ENCODE data around the gene CPM. TPM values are rescaled to one million over a fixed set of nuclear protein-coding genes. Genes with fewer than 3 reads are reported as not detected.
"Not testable (repeated sequence)": the region's sequence is repeated elsewhere in the genome, so short reads cannot be mapped to it uniquely, and the experiment has no call there.

Gene CPM
- polyA plus RNA-seq, 1 experiment, result 5.8 TPM

DNA sequence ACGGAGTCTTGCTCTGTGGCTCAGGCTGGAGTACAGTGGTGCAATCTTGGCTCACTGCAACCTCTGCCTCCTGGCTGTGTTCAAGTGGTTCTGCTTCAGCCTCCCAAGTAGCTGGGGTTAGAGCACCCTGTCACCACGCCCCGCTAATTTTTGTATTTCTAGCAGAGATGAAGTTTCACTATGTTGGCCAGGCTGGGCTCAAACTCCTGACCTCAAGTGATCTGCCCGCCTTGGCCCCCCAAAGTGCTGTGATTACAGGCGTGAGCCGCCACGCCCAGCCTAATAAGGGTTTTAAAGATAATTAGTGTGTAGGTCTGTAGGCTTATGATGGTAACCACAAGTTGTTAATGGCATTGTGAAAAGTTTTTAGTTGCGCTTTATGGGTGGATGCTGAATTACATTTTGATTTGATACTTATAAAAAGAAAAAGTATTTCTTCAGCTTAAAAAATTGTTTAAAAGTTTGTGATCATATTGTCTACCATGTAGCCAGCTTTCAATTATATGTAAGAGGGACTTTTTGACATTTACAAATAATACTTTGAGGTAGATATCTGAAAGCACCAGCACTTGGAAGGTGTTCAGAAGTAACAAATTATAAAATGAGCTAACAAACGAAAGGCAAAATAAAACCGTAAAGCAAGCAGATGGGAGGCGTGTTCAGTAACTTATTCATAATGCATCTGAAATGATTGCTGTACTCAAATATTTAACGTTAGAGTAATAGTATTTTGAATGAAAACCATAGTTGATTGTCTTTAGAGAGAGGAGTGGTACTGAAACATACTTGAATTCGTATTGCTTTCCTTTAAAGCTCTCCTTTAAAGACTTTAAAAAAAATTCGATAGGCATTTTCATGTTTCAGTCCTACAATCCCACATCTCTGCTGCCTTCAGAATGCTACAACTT, 87.9 kb downstream of the CPM start:
- ChIA-PET CTCF (interaction anchor here (0.6 to 1.4 kb wide), 2 partner anchors 15 to 16 kb away, joined by 3 to 5 read pairs; no protein-coding TSS in a partner anchor), POLR2A (no interaction called here)
- TF ChIP-seq, protein P1, sequence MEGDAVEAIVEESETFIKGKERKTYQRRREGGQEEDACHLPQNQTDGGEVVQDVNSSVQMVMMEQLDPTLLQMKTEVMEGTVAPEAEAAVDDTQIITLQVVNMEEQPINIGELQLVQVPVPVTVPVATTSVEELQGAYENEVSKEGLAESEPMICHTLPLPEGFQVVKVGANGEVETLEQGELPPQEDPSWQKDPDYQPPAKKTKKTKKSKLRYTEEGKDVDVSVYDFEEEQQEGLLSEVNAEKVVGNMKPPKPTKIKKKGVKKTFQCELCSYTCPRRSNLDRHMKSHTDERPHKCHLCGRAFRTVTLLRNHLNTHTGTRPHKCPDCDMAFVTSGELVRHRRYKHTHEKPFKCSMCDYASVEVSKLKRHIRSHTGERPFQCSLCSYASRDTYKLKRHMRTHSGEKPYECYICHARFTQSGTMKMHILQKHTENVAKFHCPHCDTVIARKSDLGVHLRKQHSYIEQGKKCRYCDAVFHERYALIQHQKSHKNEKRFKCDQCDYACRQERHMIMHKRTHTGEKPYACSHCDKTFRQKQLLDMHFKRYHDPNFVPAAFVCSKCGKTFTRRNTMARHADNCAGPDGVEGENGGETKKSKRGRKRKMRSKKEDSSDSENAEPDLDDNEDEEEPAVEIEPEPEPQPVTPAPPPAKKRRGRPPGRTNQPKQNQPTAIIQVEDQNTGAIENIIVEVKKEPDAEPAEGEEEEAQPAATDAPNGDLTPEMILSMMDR (IDR thresholded peaks at IDR 0.05; ENCODE audit: insufficient read depth, low read depth, low read length), result no peak
- no peak for DNase-seq (ENCODE audit: low read depth)
- H3K4me3 ChIP-seq (ENCODE audit: low read depth, low read length), result no peak overlapping the region
- no peaks in the 10 kb centered on the region for H3K27me3 ChIP-seq (ENCODE audit: control insufficient read depth, insufficient read depth, low read length)
- H3K36me3 ChIP-seq (ENCODE audit: control insufficient read depth, insufficient read depth, low read length), result peaks cover 9% of the 10 kb centered on the region

- CTCF ChIA-PET, result interaction anchor here (0.6 to 1.4 kb wide), 2 partner anchors 14 to 17 kb away, joined by 3 to 5 read pairs; no protein-coding TSS in a partner anchor
These were observed 88.6 kb downstream of the CPM start for GRCh38 chr12:68844318-68844745.

GRCh38 chr12:68842784-68843567, 90.0 kb downstream of the CPM start:
- POLR2A ChIA-PET, result no interaction called here
- Histone ChIP-seq H3K27me3 (ENCODE audit: control insufficient read depth, insufficient read depth, low read length) (no peaks in the 10 kb centered on the region), H3K4me3 (ENCODE audit: low read depth, low read length) (no peak overlapping the region), H3K36me3 (ENCODE audit: control insufficient read depth, insufficient read depth, low read length) (peaks cover 15% of the 10 kb centered on the region)
- DNase-seq (ENCODE audit: low read depth), result no peak
- CTCF ChIA-PET, result interaction anchor here (0.7 to 1.0 kb wide), 2 partner anchors 9 to 23 kb away, joined by 3 read pairs; no protein-coding TSS in a partner anchor
- TF ChIP-seq, protein P1 (IDR thresholded peaks at IDR 0.05; ENCODE audit: insufficient read depth, low read depth, low read length), result no peak

More at GRCh38 chr12:68844318-68844745, 88.6 kb downstream of the CPM start:
- no peak for DNase-seq (ENCODE audit: low read depth)
- no peak overlapping the region for H3K4me3 ChIP-seq (ENCODE audit: low read depth, low read length)
- POLR2A ChIA-PET, result no interaction called here
- TF ChIP-seq, protein P1 (IDR thresholded peaks at IDR 0.05; ENCODE audit: insufficient read depth, low read depth, low read length), result no peak
- no peaks in the 10 kb centered on the region for H3K27me3 ChIP-seq (ENCODE audit: control insufficient read depth, insufficient read depth, low read length)
- H3K36me3 ChIP-seq (ENCODE audit: control insufficient read depth, insufficient read depth, low read length), result peaks cover 10% of the 10 kb centered on the region

DNA sequence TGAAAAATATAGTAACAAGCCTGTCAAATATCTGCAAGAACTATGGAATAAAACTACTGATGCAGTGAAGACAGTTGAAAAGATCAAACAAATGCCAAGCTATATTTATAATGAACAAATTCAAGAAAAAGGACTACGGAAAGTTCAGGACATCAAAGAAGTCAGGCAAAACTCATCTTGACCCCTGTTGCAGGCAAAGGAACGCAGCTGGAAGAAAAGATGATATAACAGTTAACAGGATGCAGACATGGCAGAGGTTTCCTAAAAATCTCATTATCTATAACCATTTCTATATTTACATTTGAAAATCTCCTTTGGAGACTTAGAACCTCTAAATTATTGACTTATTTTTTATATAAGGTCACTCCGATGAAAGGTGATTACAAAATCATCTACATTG, 90.8 kb downstream of the CPM start:
- CTCF ChIA-PET, result interaction anchor here (0.7 to 0.9 kb wide), 2 partner anchors 12 to 14 kb away, joined by 3 to 4 read pairs; no protein-coding TSS in a partner anchor
- Histone ChIP-seq H3K27me3 (ENCODE audit: control insufficient read depth, insufficient read depth, low read length) (no peaks in the 10 kb centered on the region), H3K4me3 (ENCODE audit: low read depth, low read length) (no peak overlapping the region), H3K36me3 (ENCODE audit: control insufficient read depth, insufficient read depth, low read length) (peaks cover 15% of the 10 kb centered on the region)
- no peak for DNase-seq (ENCODE audit: low read depth)
- POLR2A ChIA-PET, result no interaction called here
- TF ChIP-seq, protein P1 (IDR thresholded peaks at IDR 0.05; ENCODE audit: insufficient read depth, low read depth, low read length), result no peak

DNA sequence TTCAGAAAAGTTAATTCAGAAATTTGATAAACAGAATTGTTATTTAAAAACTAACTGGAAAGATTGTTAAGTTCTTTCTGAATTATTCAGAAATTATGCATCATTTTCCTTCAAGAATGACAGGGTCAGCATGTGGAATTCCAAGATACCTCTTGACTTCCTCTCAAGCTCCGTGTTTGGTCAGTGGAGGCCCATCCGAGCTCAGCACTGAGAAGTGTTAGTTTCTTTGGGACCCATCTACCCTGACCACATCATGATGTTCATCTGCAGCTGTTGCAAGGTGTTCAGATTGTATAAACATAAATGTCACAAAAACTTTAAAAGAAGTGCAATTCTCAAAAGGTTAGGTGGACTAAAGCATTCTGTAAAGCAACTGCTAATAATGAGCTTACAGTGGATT, 91.3 kb downstream of the CPM start:
- Histone ChIP-seq H3K4me3 (ENCODE audit: low read depth, low read length) (no peak overlapping the region), H3K36me3 (ENCODE audit: control insufficient read depth, insufficient read depth, low read length) (peaks cover 15% of the 10 kb centered on the region), H3K27me3 (ENCODE audit: control insufficient read depth, insufficient read depth, low read length) (no peaks in the 10 kb centered on the region)
- TF ChIP-seq, protein P1 (IDR thresholded peaks at IDR 0.05; ENCODE audit: insufficient read depth, low read depth, low read length), result no peak
- ChIA-PET CTCF (interaction anchor here (0.7 to 0.9 kb wide), 2 partner anchors 11 to 14 kb away, joined by 3 to 4 read pairs; no protein-coding TSS in a partner anchor), POLR2A (no interaction called here)
- DNase-seq (ENCODE audit: low read depth), result no peak

DNA sequence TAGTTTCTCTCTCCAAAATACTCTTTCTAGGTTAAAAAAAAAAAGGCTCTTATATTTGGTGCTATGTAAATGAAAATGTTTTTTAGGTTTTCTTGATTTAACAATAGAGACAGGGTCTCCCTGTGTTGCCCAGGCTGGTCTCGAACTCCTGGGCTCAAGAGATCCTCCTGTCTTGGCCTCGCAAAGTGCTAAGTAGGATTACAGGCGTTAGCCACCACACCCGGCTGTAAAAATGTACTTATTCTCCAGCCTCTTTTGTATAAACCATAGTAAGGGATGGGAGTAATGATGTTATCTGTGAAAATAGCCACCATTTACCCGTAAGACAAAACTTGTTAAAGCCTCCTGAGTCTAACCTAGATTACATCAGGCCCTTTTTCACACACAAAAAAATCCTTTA, 91.8 kb downstream of the CPM start:
- CTCF ChIA-PET, result interaction anchor here (0.9 kb wide), 1 partner anchor 13 kb away, joined by 4 read pairs; no protein-coding TSS in a partner anchor
- H3K4me3 ChIP-seq (ENCODE audit: low read depth, low read length); POLR2A ChIA-PET; DNase-seq (ENCODE audit: low read depth); H3K27me3 ChIP-seq (ENCODE audit: control insufficient read depth, insufficient read depth, low read length): not testable (repeated sequence)
- peaks cover 15% of the 10 kb centered on the region for H3K36me3 ChIP-seq (ENCODE audit: control insufficient read depth, insufficient read depth, low read length)
